GM21786 (cell line): ENCODE data around the gene FHOD3.

ENCODE experiments used
- ATAC-seq: cut with Tn5 transposase; IDR thresholded peaks from one replicate; pipeline ENCODE4 v1.9.1; 2021; ENCODE audit not compliant: unreplicated experiment

Gene FHOD3

DNA sequence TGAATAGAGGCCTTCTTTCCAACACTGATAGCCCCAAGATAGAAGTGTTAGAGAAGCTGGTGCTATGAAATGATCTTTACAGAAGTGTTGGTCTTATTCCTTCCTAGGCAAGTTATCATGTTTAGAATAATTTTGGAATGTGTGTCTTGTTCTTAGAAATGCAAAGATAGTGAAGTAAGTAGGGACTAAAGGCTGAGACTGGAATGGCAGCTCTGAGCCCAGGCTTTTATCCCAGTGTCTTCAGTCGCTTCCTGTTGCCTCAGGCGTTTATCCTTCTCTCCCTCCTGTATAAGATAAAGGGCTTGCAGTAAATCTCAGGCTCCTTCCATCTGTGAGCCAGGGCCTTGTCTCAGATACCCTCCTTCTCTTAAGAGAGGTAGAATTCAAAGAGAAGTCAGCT, 313.1 kb downstream of the FHOD3 start:
- ATAC-seq: no peak

DNA sequence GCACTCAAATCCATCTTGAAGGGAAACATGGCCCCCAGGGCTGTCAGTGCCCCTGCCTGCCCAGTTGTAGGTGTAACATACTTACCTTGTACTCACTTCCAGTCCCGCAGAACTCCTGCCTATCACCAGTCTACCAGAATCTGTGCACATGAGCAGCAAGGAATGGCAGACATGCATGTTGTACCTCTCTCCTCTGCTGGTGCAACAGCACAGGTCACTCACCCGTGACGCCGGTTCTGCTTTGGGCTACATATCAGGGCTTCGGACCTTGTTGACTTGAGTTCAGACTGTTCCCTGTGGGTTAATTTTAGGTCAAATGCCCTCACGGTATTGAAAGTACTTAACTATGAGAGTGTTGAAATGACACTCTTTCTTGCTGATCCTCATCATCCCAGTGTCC, 315.6 kb downstream of the FHOD3 start:
- ATAC-seq: no peak

DNA sequence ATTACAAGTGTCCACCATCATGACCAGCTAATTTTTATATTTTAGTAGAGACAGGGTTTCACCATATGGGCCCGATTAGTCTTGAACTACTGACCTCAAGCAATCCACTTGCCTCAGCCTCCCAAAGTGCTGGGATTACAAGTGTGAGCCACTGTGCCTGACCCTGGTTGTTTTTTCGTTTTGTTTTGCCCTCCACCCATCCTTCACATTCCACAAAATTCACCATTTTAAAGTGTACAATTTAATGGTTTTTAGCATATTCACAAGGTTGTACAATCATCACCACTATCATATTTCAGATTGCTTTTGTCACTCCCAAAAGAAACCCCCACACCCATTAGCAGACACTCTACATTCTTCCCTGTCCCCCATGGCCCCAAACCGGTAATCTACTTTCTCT, 316.3 kb downstream of the FHOD3 start:
- ATAC-seq: no peak

DNA sequence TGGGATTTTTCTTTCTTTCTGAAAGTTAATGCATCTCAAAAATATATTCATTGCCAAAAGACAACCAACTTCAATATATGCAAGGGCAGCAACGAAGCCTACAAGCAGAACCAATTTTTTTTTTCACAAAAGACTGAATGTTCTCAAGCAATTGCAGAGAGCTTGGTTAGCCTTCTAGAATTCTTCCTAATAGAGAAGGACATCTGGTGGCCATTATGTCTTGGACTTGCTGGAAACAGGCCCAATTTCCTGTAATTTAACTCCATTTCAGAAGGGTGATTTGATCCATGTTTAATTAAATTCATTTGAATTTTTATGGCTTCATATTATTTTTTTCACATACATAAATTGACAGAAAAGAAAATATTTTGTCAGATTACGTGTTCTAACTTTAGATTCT, 323.3 kb downstream of the FHOD3 start:
- no peak for ATAC-seq

DNA sequence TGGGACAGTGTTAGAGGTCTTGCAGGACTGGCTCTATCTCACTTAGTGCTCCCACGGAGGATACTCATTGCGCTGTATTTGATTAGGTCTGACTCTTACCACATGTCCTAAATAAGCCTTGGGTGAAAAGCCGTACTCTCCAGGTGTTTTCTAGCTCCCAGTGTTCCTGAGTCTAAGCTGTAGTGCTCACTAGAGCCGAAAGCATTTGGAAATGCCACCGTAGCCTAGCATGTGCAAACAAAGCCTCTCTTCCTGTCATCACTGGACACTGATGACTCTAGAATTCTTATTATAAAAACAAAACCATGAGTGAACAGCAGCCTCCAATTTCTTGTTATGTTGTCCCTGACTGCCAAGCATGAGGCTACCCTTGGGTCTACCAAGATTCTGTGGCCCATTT, 325.1 kb downstream of the FHOD3 start:
- no peak for ATAC-seq

DNA sequence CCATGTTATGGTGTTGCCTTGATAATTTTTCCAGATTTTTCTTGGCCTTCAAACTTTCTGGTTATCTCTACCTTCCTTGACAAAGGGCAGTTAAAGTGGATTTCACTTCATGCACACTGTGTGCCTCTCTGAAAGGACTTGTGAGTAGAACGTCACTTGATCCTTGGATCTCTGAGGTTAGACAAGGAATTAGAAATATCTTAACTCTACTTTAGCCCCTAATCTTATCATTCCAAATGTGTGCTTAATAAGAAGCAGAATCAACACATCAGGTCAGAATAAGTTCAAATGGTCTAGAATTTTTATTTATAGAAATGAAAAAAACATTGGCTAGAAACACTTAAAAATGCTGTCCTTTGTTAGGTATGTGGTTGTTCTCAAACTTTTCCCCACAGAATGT, 325.6 kb downstream of the FHOD3 start:
- ATAC-seq: no peak

DNA sequence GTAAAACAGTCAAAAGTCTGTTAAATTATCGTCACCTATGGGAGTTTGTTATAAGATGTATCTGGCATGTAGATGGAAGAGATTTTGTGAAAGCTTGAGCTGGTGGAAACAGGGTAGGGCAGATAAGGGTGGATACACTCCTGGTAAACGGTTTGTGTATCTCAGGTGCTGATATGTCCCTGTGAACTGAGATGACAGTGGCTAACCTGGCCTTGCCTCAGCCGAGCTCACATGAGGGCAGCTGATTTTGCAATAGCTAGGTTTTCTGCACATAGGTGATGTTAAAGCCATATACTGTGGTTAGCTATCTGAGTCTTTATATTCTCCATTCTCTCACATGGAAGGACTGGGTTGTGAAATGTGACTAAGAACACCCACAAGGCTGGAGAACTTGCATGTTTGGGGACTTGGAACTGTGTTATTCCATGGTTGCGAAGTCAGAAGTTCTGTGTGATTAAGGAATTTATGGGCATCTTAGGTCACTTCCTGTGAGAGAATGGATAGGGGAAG, 326.2 kb downstream of the FHOD3 start:
- ATAC-seq: no peak

DNA sequence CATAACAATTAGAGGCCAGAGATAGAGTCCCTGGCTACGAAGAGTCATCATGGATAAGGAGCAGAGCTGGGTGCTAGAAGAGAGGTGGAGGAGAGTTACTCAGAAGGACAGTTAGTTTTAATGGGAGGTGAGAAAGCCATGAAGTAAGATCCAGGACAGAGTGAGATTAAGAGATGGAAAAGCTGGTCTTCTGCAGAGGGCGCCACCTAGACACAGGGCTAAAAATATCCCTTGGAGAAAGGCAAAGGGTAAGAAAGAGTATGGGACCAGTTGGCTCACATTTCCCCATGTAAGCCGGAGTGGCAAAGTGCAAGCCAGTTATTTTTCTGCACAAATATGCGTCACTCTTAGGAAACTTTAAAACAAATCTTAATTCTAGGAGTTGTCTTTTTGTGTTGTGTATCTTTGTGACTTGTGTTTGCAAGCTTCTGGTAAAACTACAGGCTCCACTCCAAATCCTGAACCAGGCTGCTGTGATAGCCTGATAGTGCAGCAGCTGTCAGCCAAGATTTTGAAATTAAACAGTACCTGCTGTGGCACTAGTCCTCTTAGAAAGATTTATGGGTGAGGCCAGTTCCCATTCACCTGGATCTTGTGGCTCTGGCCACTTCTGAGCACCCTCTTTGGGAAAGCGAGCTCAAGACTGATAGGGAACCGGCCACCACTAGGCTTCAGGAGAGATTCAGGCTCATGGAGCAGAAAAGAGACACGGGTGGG, 327.1 kb downstream of the FHOD3 start:
- no peak for ATAC-seq

DNA sequence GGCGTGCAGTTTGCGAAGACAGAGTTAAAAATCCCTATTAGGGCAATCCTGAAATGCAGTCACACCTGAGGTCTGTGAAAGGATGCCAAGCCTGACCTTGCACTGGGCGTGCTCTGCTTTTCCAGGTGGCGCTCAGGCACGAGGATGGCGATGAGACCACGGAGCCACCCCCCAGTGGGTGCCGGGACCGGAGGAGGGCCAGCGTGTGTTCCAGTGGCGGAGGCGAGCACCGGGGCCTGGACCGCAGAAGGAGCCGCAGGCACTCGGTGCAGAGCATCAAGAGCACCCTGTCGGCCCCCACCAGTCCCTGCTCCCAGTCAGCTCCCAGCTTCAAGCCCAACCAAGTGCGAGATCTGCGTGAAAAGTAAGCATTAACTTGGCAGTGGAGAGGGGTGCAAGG, 327.9 kb downstream of the FHOD3 start:
- ATAC-seq: no peak

DNA sequence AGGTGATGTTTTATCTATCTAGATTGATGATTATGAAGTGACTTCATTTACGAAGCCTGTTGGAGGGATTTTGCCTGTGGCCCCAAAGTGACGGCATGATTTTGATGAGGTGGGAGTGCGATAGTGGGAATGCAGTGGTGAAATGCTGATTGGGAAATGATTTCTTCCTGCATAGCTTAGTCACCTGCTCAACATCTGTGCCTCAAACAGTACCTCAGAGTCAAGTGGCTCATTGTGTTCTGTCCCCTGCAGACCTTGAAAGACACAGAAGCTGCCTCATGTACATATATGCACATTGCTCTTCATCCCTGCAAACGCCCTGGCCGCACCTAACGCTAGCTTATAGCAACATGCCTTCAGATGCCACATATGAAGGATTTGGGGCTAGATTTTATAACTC, 330.1 kb downstream of the FHOD3 start:
- ATAC-seq: no peak

DNA sequence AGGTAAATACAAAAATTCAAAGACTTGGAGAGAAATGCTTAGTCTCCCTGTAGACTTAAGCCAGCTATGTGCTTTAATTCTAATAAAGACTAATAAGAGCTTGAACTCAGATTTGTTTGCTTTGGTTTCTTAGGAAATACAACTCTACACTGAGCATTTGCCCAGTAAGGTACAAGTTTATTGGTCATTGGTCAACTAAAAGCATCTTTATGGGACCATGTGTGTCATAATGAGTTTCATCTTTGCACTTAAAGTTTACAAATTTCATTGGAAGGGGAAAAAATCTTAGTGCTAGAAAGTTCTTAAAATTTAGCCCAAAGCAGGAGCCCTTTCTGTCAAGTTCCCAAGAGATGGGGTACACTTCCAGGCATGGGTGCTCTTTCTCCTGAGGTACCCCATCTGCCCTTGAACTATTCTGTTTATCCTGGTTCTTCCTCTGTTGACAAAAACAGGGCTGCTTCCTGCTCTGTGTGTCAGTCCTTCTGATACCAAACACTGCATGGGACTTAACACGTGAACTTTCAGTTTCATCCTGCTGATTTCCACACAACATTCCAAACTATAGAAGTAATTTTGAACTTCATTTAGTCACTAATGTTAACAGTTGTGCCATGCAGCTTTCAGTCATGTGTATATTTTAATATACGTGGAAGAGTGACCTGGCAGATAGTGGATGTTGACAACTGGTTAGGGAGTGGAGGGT, 331.1 kb downstream of the FHOD3 start:
- no peak for ATAC-seq

DNA sequence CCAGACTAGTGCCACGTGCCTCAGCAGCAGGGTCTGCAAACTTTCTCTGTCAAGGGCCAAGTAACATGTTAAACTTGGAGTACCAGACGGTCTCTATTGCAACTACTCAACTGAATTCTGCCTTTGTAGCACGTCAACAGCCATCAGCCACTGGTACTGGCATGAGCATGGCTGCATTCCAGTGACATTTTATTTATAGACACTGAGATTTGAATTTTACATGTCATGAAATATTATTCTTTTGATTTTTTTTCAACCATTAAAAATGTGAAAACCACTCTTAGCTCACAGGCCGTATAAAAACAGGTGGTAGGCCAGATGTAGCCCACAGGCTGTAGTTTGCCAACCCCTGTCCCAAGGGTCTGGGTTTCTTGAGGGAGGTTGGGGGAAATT, 331.6 kb downstream of the FHOD3 start:
- ATAC-seq: no peak

DNA sequence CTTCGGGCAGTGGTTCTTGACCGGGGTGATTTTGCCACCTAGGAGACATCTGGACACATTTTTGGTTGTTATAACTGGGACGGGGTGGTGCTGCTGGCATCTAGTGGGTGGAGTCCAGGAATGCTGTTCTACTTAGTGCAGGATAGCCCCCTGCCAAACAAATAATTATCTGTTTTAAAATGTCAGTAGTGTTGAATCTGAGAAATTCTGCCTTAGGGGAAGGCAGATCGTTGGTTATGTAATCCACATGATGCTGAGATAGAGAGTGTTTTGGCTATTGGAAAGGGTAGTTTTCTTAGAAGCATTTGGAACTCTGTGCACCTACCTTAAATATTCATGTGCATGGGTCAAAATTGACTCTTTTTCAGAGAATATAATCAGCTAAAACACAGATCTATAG, 332.3 kb downstream of the FHOD3 start:
- no peak for ATAC-seq

DNA sequence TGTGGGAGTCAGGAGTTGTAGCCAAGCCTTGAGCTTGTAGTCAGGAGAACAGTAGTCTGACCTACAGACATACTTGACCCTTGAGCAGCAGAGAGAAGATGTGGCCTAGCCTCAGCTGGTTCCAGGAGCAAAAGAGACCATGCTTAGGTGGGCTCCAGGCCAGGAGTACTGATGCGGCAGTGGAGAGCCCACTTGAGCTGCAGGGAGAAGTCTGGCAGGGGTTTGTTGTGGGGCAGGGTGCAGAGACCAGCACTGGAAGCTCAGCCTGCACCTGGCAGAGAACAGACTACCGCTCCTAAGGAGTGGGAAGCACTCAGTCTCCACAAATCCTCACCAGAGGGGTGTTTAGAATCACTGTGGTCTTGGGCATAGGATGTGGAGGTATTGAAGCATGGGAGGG, 333.4 kb downstream of the FHOD3 start:
- no peak for ATAC-seq

DNA sequence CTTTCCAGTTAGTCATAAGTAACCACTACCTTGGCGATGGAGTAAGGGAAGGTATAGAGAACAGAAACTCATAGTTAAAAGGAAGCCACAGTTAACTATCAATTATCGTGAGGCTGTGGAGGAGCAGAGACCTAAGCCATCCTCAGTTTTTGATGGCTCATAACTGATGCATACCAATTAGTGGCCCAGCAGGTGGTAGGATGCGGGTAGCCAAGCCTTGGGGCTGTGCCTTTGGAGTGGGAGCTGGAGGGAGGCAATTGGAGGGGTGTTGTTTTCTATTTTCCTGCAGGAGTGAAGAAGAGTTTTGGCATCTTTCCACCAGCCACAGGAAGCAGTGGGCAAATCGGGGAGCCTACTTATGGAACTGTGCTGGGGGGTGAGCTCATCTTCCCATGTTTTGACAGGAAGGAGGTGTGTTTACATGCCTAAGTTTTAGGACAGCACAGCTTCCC, 336.5 kb downstream of the FHOD3 start:
- no peak for ATAC-seq

DNA sequence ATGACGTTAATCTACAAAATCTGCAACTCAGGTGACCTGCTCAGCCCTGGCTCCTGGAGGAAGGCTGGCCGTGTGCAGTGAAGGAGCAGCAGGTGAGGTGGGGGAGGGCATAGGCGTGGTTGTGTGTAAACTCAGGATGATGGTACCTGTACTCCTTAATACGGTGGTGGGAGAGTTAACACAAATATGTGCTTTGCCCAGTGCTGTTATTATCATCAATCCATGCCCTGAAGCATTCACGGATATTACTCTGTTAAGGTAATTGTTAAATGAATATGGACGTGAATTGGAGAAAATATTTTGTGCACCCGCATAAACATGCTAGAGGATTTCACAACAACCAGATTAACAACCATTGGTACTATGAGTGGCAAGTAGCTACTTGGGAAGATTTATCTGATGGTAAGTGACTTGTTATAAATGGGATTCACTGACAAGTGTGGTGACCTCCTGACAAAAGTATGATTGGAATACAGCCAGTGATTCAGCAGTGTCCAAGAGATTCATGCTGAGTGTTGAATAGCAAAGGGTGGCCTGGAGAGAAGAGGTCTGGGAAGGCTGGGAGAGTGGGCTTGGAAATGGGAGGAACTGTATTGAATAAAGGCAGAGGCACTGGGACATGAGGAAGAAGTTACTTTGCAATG, 337.2 kb downstream of the FHOD3 start:
- no peak for ATAC-seq

DNA sequence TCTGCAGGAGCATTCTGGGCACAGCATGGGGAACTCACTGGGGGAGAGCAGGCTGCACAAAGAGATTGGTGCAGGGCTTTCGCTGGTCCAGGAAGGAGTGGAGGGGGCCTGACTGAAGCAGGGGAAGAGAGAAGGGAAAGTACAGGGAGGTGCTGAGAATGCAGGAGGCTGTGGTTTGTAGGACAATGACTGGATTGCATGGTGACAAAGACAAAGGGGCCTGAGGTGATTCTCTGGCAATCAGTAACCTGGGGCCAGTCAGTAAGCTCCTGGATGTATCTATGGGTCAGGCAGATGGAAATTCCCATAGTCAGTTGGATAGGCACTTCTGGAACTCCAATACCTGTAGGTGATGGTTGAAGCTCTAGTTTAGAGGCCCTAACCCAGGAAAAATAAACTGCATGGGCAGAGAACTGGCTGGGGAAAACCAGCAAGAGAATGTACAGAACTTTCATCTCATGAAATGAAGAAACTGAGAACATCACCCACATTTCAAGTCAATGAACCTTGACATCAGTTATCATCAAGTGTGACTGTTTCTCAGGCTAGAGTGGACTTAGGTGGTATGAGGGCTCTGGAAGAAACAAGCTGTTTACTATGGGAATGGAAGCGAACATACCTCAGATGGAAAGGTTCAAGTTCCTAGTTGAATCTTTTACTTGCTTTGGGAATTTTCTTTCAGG, 338.0 kb downstream of the FHOD3 start:
- peak; percentile 26 for ATAC-seq

DNA sequence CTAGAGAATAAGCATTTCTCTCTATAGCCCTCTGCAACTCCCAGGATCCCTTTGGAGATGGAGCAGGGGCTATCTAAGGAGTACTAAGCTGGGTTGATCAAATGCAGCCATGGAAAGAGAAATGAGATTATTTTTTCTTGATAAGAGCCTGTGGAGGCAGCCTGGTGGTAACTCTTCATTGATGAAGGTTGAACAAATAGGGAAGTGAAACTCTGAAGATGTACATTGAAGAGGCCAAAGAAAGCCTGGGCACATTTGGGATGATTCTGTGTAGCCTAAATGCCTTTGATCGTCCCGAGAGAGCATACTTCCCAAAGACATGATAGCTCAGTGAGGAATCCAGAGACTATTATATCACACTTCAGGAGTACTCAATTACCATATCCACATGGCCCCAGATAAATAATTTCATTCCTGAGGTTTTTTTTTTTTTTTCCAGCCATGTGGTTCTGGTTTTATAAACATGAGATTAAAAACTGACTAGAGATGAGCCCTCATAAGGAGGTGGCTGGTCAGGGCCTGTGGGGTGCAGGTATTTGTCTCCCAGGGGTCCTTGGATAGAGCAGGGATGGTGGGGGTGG, 338.8 kb downstream of the FHOD3 start:
- ATAC-seq: no peak

DNA sequence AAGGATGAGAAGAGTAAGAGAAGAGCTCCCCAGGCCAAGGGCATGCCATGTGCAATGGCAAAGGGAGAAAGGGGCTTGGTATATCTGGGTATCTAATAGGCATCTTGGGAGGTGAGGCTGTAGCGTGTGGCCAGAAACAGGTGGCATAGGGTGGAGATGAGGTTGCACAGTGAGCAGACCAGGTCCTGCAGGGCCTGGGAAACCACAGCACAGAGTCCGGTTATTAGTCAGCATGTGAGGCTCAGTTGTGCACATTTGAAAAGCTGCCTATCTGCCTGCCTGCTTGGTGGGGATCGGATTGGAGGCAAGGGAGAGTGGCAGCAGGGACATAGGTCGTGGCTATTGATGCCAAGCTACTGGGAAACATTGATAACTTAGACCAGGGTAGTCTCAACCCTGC, 340.7 kb downstream of the FHOD3 start:
- peak; percentile 90 for ATAC-seq

DNA sequence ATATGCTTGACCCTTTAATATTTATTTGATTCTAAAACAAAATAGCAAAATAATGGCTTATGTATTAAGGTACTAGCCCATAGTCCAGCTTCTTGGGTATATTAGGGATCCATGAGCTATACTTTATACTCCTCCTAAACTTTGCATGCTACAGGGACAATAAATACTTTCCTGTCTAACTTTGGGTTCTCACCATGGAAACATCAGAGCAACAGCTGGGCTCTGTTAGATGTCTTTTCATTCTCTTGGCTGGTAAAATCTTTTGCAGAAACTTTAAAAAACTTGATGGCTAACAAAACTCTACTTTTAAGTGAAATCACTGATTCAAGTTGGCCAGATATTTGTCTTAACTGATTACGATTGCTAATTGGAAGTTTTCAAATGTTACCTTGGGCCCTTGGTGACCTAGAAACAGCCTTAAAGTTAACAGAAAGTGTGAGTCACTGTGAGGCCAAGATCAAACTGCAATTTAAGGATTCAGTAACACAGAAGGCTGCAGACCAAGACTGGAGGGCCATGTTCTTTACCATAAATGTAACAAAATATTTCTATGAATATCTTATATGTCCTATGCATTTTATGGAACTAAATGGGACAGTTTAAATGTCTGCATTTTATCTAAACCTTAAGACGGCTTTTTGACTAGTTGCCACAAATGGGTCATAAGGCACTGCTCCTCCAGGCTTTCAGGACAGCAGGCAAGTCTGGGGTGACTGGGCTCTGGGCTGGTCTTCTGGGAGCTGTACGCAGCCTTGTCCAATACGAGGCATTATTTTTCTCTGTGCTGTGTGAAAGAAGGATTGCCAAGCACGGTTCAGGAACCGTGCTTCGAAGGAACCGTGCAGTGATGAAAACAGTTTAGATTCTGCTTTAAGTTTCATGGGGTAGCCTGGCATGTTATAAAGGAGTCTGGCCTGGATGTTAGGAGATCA, 342.8 kb downstream of the FHOD3 start:
- no peak for ATAC-seq
